ENCODE data around the gene ERCC8. TPM values are rescaled to one million over a fixed set of nuclear protein-coding genes. Genes with fewer than 3 reads are reported as not detected.

ERCC8 gene
- total and polyA plus RNA-seq, 9 of the 15 experiments (the other 6 are each of a cell fraction or from before 2014, with no cell fraction given), result 10.1 to 41.8 (median 24.4) TPM

DNA sequence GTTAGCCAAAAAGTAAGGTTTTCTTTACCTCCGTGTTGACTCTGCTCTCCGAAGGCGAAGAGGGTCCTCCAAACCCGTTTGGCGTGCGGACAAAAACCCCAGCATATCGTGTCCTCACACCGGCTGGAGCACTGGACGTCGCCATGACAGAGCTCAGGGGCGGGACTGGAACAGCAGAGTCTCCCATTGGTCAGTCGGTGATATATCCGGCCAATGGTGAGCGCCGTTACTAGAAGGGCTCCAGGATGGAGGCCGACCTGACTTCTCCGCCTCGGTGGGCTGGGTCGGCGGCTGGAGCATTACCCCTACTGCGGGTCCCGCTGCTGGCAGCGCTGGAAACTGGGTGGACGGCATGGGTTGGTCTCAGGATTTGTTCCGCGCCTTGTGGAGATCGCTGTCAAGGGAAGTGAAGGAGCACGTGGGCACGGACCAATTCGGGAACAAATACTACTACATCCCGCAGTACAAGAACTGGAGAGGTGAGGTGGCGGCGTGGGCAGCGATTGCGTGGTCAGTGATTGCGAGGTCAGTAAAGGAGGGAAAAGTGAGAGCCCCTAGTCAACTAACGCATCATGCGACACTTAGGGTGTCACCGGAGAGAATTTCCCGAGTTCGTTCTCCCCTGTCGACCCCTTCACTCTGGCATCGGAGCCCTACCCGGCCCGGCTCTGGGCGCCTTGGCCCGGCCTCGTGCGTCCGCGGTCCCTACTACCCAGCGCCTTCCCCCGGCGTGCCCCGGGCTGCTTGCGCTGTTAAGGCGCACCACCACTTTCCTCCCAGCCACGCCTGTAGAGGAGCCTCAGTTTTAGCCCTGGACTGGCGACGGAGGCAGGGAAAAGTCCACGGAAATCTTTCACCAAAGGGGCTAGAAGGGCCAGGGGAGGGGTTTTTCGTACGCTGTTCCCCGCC is at the start of gene ERCC8, which contains the start of gene NDUFAF2 (continued):
- TF ChIP-seq, protein P1, sequence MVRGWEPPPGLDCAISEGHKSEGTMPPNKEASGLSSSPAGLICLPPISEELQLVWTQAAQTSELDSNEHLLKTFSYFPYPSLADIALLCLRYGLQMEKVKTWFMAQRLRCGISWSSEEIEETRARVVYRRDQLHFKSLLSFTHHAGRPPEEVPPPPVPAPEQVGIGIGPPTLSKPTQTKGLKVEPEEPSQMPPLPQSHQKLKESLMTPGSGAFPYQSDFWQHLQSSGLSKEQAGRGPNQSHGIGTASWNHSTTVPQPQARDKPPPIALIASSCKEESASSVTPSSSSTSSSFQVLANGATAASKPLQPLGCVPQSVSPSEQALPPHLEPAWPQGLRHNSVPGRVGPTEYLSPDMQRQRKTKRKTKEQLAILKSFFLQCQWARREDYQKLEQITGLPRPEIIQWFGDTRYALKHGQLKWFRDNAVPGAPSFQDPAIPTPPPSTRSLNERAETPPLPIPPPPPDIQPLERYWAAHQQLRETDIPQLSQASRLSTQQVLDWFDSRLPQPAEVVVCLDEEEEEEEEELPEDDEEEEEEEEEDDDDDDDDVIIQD (CRISPR knock-in tag; IDR thresholded peaks at IDR 0.05), result no peak
- no peak for TF ChIP-seq ZNF324 (CRISPR knock-in tag; IDR thresholded peaks at IDR 0.05)
- no peak for TF ChIP-seq OTX1 (CRISPR knock-in tag; IDR thresholded peaks at IDR 0.05)
- no peak for TF ChIP-seq CHD4 (IDR thresholded peaks at IDR 0.05; ENCODE audit: insufficient read depth, insufficient replicate concordance, low read depth, low read length, poor library complexity, severe bottlenecking)
- no peak for TF ChIP-seq NCOR1 (IDR thresholded peaks at IDR 0.05)
- no peak for TF ChIP-seq MCM2 (IDR thresholded peaks at IDR 0.05; ENCODE audit: low read depth)
- TF ChIP-seq ZNF696 (CRISPR knock-in tag; conservative IDR thresholded peaks at IDR 0.05), result no peak
- TF ChIP-seq E2F3 (CRISPR knock-in tag; IDR thresholded peaks at IDR 0.05), result no peak
- TF ChIP-seq PTRF (tag; IDR thresholded peaks at IDR 0.05), result no peak
- no peak for TF ChIP-seq MED1 (CRISPR knock-in tag; IDR thresholded peaks at IDR 0.05; ENCODE audit: borderline replicate concordance)
- TF ChIP-seq, protein P2, sequence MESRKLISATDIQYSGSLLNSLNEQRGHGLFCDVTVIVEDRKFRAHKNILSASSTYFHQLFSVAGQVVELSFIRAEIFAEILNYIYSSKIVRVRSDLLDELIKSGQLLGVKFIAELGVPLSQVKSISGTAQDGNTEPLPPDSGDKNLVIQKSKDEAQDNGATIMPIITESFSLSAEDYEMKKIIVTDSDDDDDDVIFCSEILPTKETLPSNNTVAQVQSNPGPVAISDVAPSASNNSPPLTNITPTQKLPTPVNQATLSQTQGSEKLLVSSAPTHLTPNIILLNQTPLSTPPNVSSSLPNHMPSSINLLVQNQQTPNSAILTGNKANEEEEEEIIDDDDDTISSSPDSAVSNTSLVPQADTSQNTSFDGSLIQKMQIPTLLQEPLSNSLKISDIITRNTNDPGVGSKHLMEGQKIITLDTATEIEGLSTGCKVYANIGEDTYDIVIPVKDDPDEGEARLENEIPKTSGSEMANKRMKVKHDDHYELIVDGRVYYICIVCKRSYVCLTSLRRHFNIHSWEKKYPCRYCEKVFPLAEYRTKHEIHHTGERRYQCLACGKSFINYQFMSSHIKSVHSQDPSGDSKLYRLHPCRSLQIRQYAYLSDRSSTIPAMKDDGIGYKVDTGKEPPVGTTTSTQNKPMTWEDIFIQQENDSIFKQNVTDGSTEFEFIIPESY (CRISPR knock-in tag; IDR thresholded peaks at IDR 0.05), result no peak
- TF ChIP-seq DACH1 (IDR thresholded peaks at IDR 0.05; ENCODE audit: partially characterized antibody), result no peak
- no peak for TF ChIP-seq ZNF197 (CRISPR knock-in tag; IDR thresholded peaks at IDR 0.05; ENCODE audit: low read depth)
- TF ChIP-seq, protein P3, sequence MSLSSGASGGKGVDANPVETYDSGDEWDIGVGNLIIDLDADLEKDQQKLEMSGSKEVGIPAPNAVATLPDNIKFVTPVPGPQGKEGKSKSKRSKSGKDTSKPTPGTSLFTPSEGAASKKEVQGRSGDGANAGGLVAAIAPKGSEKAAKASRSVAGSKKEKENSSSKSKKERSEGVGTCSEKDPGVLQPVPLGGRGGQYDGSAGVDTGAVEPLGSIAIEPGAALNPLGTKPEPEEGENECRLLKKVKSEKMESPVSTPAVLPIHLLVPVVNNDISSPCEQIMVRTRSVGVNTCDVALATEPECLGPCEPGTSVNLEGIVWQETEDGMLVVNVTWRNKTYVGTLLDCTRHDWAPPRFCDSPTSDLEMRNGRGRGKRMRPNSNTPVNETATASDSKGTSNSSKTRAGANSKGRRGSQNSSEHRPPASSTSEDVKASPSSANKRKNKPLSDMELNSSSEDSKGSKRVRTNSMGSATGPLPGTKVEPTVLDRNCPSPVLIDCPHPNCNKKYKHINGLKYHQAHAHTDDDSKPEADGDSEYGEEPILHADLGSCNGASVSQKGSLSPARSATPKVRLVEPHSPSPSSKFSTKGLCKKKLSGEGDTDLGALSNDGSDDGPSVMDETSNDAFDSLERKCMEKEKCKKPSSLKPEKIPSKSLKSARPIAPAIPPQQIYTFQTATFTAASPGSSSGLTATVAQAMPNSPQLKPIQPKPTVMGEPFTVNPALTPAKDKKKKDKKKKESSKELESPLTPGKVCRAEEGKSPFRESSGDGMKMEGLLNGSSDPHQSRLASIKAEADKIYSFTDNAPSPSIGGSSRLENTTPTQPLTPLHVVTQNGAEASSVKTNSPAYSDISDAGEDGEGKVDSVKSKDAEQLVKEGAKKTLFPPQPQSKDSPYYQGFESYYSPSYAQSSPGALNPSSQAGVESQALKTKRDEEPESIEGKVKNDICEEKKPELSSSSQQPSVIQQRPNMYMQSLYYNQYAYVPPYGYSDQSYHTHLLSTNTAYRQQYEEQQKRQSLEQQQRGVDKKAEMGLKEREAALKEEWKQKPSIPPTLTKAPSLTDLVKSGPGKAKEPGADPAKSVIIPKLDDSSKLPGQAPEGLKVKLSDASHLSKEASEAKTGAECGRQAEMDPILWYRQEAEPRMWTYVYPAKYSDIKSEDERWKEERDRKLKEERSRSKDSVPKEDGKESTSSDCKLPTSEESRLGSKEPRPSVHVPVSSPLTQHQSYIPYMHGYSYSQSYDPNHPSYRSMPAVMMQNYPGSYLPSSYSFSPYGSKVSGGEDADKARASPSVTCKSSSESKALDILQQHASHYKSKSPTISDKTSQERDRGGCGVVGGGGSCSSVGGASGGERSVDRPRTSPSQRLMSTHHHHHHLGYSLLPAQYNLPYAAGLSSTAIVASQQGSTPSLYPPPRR (CRISPR knock-in tag; IDR thresholded peaks at IDR 0.05; ENCODE audit: borderline replicate concordance), result no peak
- TF ChIP-seq C11orf30 (IDR thresholded peaks at IDR 0.05; ENCODE audit: low read depth), result peak; percentile 97
- TF ChIP-seq CBFA2T3 (IDR thresholded peaks at IDR 0.05), result no peak
- peak; percentile 93 for TF ChIP-seq MBD2 (IDR thresholded peaks at IDR 0.05; ENCODE audit: borderline replicate concordance, low read depth)

All from K562 (cell line).